GM13976 (cell line): ENCODE results near the gene UCN.
"Not testable (repeated sequence)": the region's sequence is repeated elsewhere in the genome, so short reads cannot be mapped to it uniquely, and the experiment has no call there.

Experiments used
- DNase-seq: peaks from one replicate; pipeline ENCODE4 v3.0.0; 2012; ENCODE audit warnings: low spot score
- CTCF ChIP-seq: IDR thresholded peaks from 2 replicates; pipeline ENCODE4 v1.5.1; 2012; ENCODE audit warnings: borderline replicate concordance, mild to moderate bottlenecking; ENCODE audit not compliant: insufficient read depth; ENCODE audit errors: extremely low read depth, missing control alignments, control extremely low read depth
- in situ Hi-C: fragments of 300-500 bp; cut with MboI; formaldehyde crosslinking; loops from one replicate; pipeline ENCODE4 v1.12.0; 2022; ENCODE audit warnings: low sequenced_read_pairs, mixed read lengths, inconsistent platforms; ENCODE audit not compliant: unreplicated experiment

UCN gene

GRCh38 chr2:27322766-27323595 is 14.7 kb upstream of the UCN start, which contains the start of gene MPV17:
TSS of gene MPV17 (minus strand) at chr2:27323097. CDS start at chr2:27322517, 580 bp downstream.
- in situ Hi-C loops: no loop called here
- TF ChIP-seq CTCF: no peak

GRCh38 chr2:27322301-27322765 is 14.1 kb upstream of the UCN start:
- TF ChIP-seq CTCF: no peak
- in situ Hi-C loops: no loop called here
- DNase-seq: peak; percentile 47

More at GRCh38 chr2:27322766-27323595, 14.7 kb upstream of the UCN start, which contains the start of gene MPV17:
- peak; percentile 96 for DNase-seq

GRCh38 chr2:27320958-27321543 is 12.8 kb upstream of the UCN start:
- in situ Hi-C loops: no loop called here
- no peak for DNase-seq
- TF ChIP-seq CTCF: no peak

- in situ Hi-C loops, DNase-seq: not testable (repeated sequence)
These were observed 11.6 kb upstream of the UCN start for GRCh38 chr2:27319839-27320238.

GRCh38 chr2:27316655-27317412 is 8.6 kb upstream of the UCN start:
- no peak for TF ChIP-seq CTCF
- in situ Hi-C loops: no loop called here

GRCh38 chr2:27315122-27315521 is 6.9 kb upstream of the UCN start:
- DNase-seq: no peak
- in situ Hi-C loops: no loop called here
- TF ChIP-seq CTCF: no peak

More at GRCh38 chr2:27316655-27317412, 8.6 kb upstream of the UCN start:
- DNase-seq: no peak
